DMS53 treated with DMSO at 0.1 percent for 48 hours (cell line): ENCODE results near the gene RBM5.

Experiments
- DNase-seq: peaks from one replicate; lab custom pipeline; 2025; ENCODE audit not compliant: unreplicated experiment; lab: John Stamatoyannopoulos, UW

RBM5 gene

GRCh38 chr3:50158530-50159146 is 69.9 kb downstream of the RBM5 start:
- no peak for DNase-seq

GRCh38 chr3:50160561-50160983 is 71.9 kb downstream of the RBM5 start:
- DNase-seq: no peak

GRCh38 chr3:50161320-50161719 is 72.6 kb downstream of the RBM5 start:
- no peak for DNase-seq

GRCh38 chr3:50162034-50162883 is 73.5 kb downstream of the RBM5 start:
- no peak for DNase-seq

GRCh38 chr3:50163572-50164455 is 75.1 kb downstream of the RBM5 start:
- no peak for DNase-seq

GRCh38 chr3:50164481-50164880 is 75.8 kb downstream of the RBM5 start:
- DNase-seq: no peak

GRCh38 chr3:50164984-50165909 is 76.5 kb downstream of the RBM5 start:
- DNase-seq: no peak

- no peak for DNase-seq
Measured at GRCh38 chr3:50165910-50166538, 77.3 kb downstream of the RBM5 start.

- DNase-seq: no peak
Measured at GRCh38 chr3:50166620-50167019, 77.9 kb downstream of the RBM5 start.

- DNase-seq: peak; percentile 54
Measured at GRCh38 chr3:50167069-50167840, 78.5 kb downstream of the RBM5 start.

GRCh38 chr3:50167841-50168209 is 79.1 kb downstream of the RBM5 start:
- no peak for DNase-seq

- DNase-seq: no peak
Measured at GRCh38 chr3:50168388-50168787, 79.7 kb downstream of the RBM5 start.
